ENCODE measurements around the gene FGGY.

DNA sequence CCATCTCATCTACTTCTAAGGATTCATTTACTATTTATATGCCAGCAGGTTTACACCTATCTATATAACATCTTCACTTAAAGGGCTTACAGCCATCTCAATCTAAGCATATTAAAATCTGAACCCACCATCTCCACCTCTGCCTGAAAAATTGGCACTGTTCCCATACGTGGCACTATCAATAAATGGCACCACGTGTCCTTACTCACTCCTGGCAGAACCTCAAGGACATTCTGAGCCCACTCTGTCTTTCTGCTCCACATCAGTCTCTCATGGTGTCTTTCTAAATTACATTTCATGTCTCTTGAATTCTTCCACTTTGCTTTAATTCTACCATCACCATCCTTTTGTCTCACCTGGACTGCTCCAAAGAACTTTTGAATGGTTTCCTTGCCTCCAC, 445.6 kb downstream of the FGGY start:
- TF ChIP-seq POLR2A (IDR thresholded peaks at IDR 0.05; ENCODE audit: low read length) = no peak
- TF ChIP-seq GATA1 (IDR thresholded peaks at IDR 0.05; ENCODE audit: low read depth, low read length) = no peak
